ENCODE results near the gene ARHGAP26. TPM values are rescaled to one million over a fixed set of nuclear protein-coding genes. Genes with fewer than 3 reads are reported as not detected.

Gene ARHGAP26
- total RNA-seq, 1 donor from 2014 or later: 35.4 TPM

GRCh38 chr5:143258559-143259253 lies 488.5 kb downstream of the ARHGAP26 start:
- TF ChIP-seq CTCF (IDR thresholded peaks at IDR 0.05): no peak

GRCh38 chr5:143259254-143259605 lies 489.1 kb downstream of the ARHGAP26 start:
- Histone ChIP-seq H3K9me3 (no peaks in the 10 kb centered on the region), H3K27ac (no peak overlapping the region), H3K4me3 (no peak overlapping the region), H3K36me3 (no peaks in the 10 kb centered on the region), H3K4me1 (no peaks in the 10 kb centered on the region), H3K27me3 (no peaks in the 10 kb centered on the region)
- DNase-seq (no peak), ATAC-seq (no peak)
- intact Hi-C loops (cut with DNase I): no loop called here
- TF ChIP-seq CTCF (IDR thresholded peaks at IDR 0.05): no peak

More at GRCh38 chr5:143258559-143259253, 488.5 kb downstream of the ARHGAP26 start:
- H3K27ac ChIP-seq: no peak overlapping the region
- ATAC-seq (no peak), DNase-seq (no peak)
- no peak overlapping the region for H3K4me3 ChIP-seq
- no peaks in the 10 kb centered on the region for H3K36me3 ChIP-seq
- intact Hi-C loops (cut with DNase I): no loop called here
- H3K9me3 ChIP-seq: no peaks in the 10 kb centered on the region
- no peaks in the 10 kb centered on the region for H3K27me3 ChIP-seq
- no peaks in the 10 kb centered on the region for H3K4me1 ChIP-seq

GRCh38 chr5:143261748-143262392 lies 491.7 kb downstream of the ARHGAP26 start:
- H3K9me3 ChIP-seq: no peaks in the 10 kb centered on the region
- DNase-seq: no peak
- intact Hi-C loops (cut with DNase I): no loop called here
- no peak for TF ChIP-seq CTCF (IDR thresholded peaks at IDR 0.05)
- no peaks in the 10 kb centered on the region for H3K27me3 ChIP-seq
- H3K36me3 ChIP-seq: no peaks in the 10 kb centered on the region
- H3K4me3 ChIP-seq: no peak overlapping the region
- no peak overlapping the region for H3K27ac ChIP-seq
- H3K4me1 ChIP-seq: no peaks in the 10 kb centered on the region
- ATAC-seq: no peak

GRCh38 chr5:143262393-143263174 lies 492.4 kb downstream of the ARHGAP26 start:
- no peak for TF ChIP-seq CTCF (IDR thresholded peaks at IDR 0.05)
- no peak overlapping the region for H3K4me3 ChIP-seq
- H3K27me3 ChIP-seq: no peaks in the 10 kb centered on the region
- H3K27ac ChIP-seq: no peak overlapping the region
- H3K36me3 ChIP-seq: no peaks in the 10 kb centered on the region
- ATAC-seq (peak; percentile 62), DNase-seq (no peak)
- no peaks in the 10 kb centered on the region for H3K4me1 ChIP-seq
- no peaks in the 10 kb centered on the region for H3K9me3 ChIP-seq
- intact Hi-C loops (cut with DNase I): no loop called here

GRCh38 chr5:143263272-143263810 lies 493.2 kb downstream of the ARHGAP26 start:
- intact Hi-C loops (cut with DNase I): no loop called here
- no peak for ATAC-seq
- no peaks in the 10 kb centered on the region for H3K27me3 ChIP-seq

More at GRCh38 chr5:143263272-143263810, 493.2 kb downstream of the ARHGAP26 start:
- no peak for TF ChIP-seq CTCF (IDR thresholded peaks at IDR 0.05)
- Histone ChIP-seq H3K4me1 (no peaks in the 10 kb centered on the region), H3K36me3 (no peaks in the 10 kb centered on the region), H3K9me3 (no peaks in the 10 kb centered on the region), H3K27ac (no peak overlapping the region), H3K4me3 (no peak overlapping the region)
- no peak for DNase-seq
